ENCODE data around the gene NMNAT2. TPM values are rescaled to one million over a fixed set of nuclear protein-coding genes. Genes with fewer than 3 reads are reported as not detected.

NMNAT2 gene
- total and polyA plus RNA-seq, 2 donors (not counting 3 experiments of a cell fraction or from before 2014, with no cell fraction given) = 0.28 to 0.38 TPM

- peak; percentile 92 for DNase-seq (ENCODE audit: low read depth, low spot score)
- no peak overlapping the region for H3K4me3 ChIP-seq (replicated peaks in 1 of 3; ENCODE audit: insufficient read depth in 1 of 3, low read depth in 1 of 3, low read length in 3 of 3)
- FAIRE-seq = peak; percentile 99
- dilution Hi-C loops (cut with MboI; ENCODE audit: extremely low pct_ligation_motif_present, low sequenced_read_pairs) = no loop called here
- H3K27ac ChIP-seq (ENCODE audit: insufficient read depth, low read depth, low read length) = peak overlapping the region; percentile 56
- no TSS peak for BruUV-seq (replicated peaks)
- H2AFZ ChIP-seq (ENCODE audit: low read depth, low read length) = peak overlapping the region; percentile 81
- CTCF ChIA-PET = interaction anchor here (1.0 to 3.9 kb wide), 6 partner anchors 10 to 308 kb away, joined by 3 to 32 read pairs (median 5); no protein-coding TSS in a partner anchor
- no peaks in the 10 kb centered on the region for H3K9me1 ChIP-seq (replicated peaks; ENCODE audit: control insufficient read depth, extremely low read depth, insufficient read depth, low read length)
- POLR2A ChIA-PET = no interaction called here
- no peaks in the 10 kb centered on the region for H3K79me2 ChIP-seq (ENCODE audit: control insufficient read depth, insufficient read depth, low read length)
- intact Hi-C loops (cut with micrococcal nuclease) = loop anchor here (2.0 to 5.0 kb wide), 3 partner anchors 36 to 248 kb away; partner anchors contain the start of gene LAMC1
- peak overlapping the region; percentile 5 for H3K4me2 ChIP-seq (ENCODE audit: insufficient read depth, low read length)
- TF ChIP-seq POLR2A (IDR thresholded peaks at IDR 0.05; ENCODE audit: low read depth, low read length) (no peak), CTCF (IDR thresholded peaks at IDR 0.05; ENCODE audit: extremely low read depth in 1 of 2, insufficient read depth in 1 of 2, low read depth in 1 of 2, low read length in 2 of 2) (no peak), GATA2 (IDR thresholded peaks at IDR 0.05; ENCODE audit: insufficient read depth, insufficient read length, low read depth, low read length) (no peak), MYC (IDR thresholded peaks at IDR 0.05; ENCODE audit: low read depth, low read length) (no peak), EZH2 (IDR thresholded peaks at IDR 0.05; ENCODE audit: borderline replicate concordance, low read depth, low read length, severe bottlenecking) (no peak), POLR2AphosphoS5 (IDR thresholded peaks at IDR 0.05; ENCODE audit: insufficient read depth, low read depth, low read length) (peak; percentile 57)
- H3K27me3 ChIP-seq (ENCODE audit: control insufficient read depth in 2 of 2, insufficient read depth in 2 of 2, low read length in 2 of 2) = no peaks in the 10 kb centered on the region
- H3K9ac ChIP-seq (replicated peaks; ENCODE audit: extremely low read depth, insufficient read depth, low read length) = no peak overlapping the region
- peaks cover 28% of the 10 kb centered on the region for H3K4me1 ChIP-seq (ENCODE audit: control insufficient read depth, extremely low read depth, insufficient read depth, low read length)
- H4K20me1 ChIP-seq (replicated peaks; ENCODE audit: control insufficient read depth, extremely low read depth, insufficient read depth, low read length) = no peaks in the 10 kb centered on the region
- no peaks in the 10 kb centered on the region for H3K9me3 ChIP-seq (replicated peaks; ENCODE audit: control insufficient read depth, insufficient read depth, low read length)
- H3K36me3 ChIP-seq (ENCODE audit: control insufficient read depth in 2 of 2, extremely low read depth in 1 of 2, insufficient read depth in 2 of 2, low read length in 2 of 2) = no peaks in the 10 kb centered on the region
Measured at GRCh38 chr1:183270541-183271141, 147.5 kb downstream of the NMNAT2 start.
